K562 (cell line): Measurements from ENCODE around the gene ARHGEF4.

Experiments
- ARNT ChIP-seq, 2 experiments: fragments of 450-650 bp; IDR thresholded peaks; 2 replicates each; pipeline ENCODE4 v1.6.1; 2016; ENCODE audit warnings: mild to moderate bottlenecking in 1 of 2
- CBX2 ChIP-seq: fragments of 200-600 bp; sonication (generic); IDR thresholded peaks from one replicate; pipeline ENCODE4 v1.6.1; 2012; ENCODE audit warnings: mild to moderate bottlenecking, low read length, inconsistent platforms; ENCODE audit not compliant: insufficient read depth, poor library complexity, severe bottlenecking
- JUNB ChIP-seq: fragments of 450-650 bp; formaldehyde crosslinking; conservative IDR thresholded peaks from 2 replicates; pipeline ENCODE4 v1.4.0; 2020; ENCODE audit warnings: mild to moderate bottlenecking
- POLR2A ChIP-seq: fragments of 450-650 bp; conservative IDR thresholded peaks from 2 replicates; pipeline ENCODE4 v1.6.1; 2016
- RB1 ChIP-seq: fragments of 450-650 bp; IDR thresholded peaks from 2 replicates; pipeline ENCODE4 v1.6.1; 2017; ENCODE audit warnings: low read depth, mild to moderate bottlenecking
- SMARCC2 ChIP-seq: fragments of 450-650 bp; IDR thresholded peaks from 2 replicates; pipeline ENCODE4 v1.6.1; 2017; ENCODE audit warnings: antibody characterized with exemption, moderate library complexity, mild to moderate bottlenecking, low read depth

GRCh38 chr2:130963196-130963848, 126.6 kb downstream of the ARHGEF4 start:
- TF ChIP-seq POLR2A, result no peak
- no peak for TF ChIP-seq RB1
- no peak for TF ChIP-seq JUNB (CRISPR knock-in tag)
- no peak for TF ChIP-seq SMARCC2
- TF ChIP-seq CBX2, result no peak
- no peak for TF ChIP-seq ARNT (IDR thresholded peaks at IDR 0.05)
